HepG2 (cell line): Measurements from ENCODE around the gene APBB1. TPM values are rescaled to one million over a fixed set of nuclear protein-coding genes. Genes with fewer than 3 reads are reported as not detected.

Experiments
- EHMT2 ChIP-seq: fragments of 200-600 bp; sonication (generic); IDR thresholded peaks from 2 replicates; pipeline ENCODE4 v1.7.0; 2017; ENCODE audit warnings: antibody characterized with exemption, low read depth, low read length, borderline replicate concordance
- ETV5 ChIP-seq: IDR thresholded peaks from 2 replicates; pipeline ENCODE4 v1.6.1; 2018; ENCODE audit warnings: missing biosample characterization, missing genetic modification reagents, inconsistent platforms, borderline replicate concordance
- FLYWCH1 ChIP-seq: sonication (generic); formaldehyde crosslinking; IDR thresholded peaks from 2 replicates; pipeline ENCODE4 v1.8.1; 2023; ENCODE audit warnings: mild to moderate bottlenecking, missing genetic modification reagents
- KDM5A ChIP-seq: fragments of 200-600 bp; sonication (generic); IDR thresholded peaks from 2 replicates; pipeline ENCODE4 v1.7.0; 2018; ENCODE audit warnings: antibody characterized with exemption, mild to moderate bottlenecking, low read length, borderline replicate concordance
- RAD51 ChIP-seq: fragments of 450-650 bp; IDR thresholded peaks from 2 replicates; pipeline ENCODE4 v1.6.1; 2016; ENCODE audit warnings: borderline replicate concordance
- TBX3 ChIP-seq: fragments of 450-650 bp; IDR thresholded peaks from 2 replicates; pipeline ENCODE4 v1.6.1; 2017; ENCODE audit warnings: antibody characterized with exemption, mild to moderate bottlenecking, inconsistent platforms, borderline replicate concordance
- ZBTB10 ChIP-seq: sonication (generic); formaldehyde crosslinking; IDR thresholded peaks from 2 replicates; pipeline ENCODE4 v1.4.0; 2020; ENCODE audit warnings: missing genetic modification reagents, borderline replicate concordance
- ZNF20 ChIP-seq: sonication (generic); formaldehyde crosslinking; IDR thresholded peaks from 2 replicates; pipeline ENCODE4 v1.4.0; 2020; ENCODE audit warnings: mild to moderate bottlenecking, moderate library complexity, missing genetic modification reagents
- polyA plus RNA-seq, 8 experiments: library from polyadenylated mRNA; depleted of rRNA in 3 of 8; stranded (reverse) in 7 of 8; unstranded in 1 of 8; fragments of >200 nt; fragmentation: Illumina TruSeq in 4 of 8; extraction: Trizol in 4 of 8; gene quantifications; 2 replicates each; pipeline versions ENCODE4 v1.2.1 to v1.2.3, GENCODE V29; 2011 to 2016; ENCODE audit warnings: low read depth in 4 of 8, missing spikeins in 1 of 8, mixed read lengths in 1 of 8; ENCODE audit not compliant: insufficient read depth in 1 of 8
- total RNA-seq, 5 experiments: library from RNA; depleted of rRNA; stranded (reverse); fragments of >200 nt; fragmentation: Illumina TruSeq; extraction: Trizol; gene quantifications; 2 replicates each; pipeline ENCODE4 v1.2.3, GENCODE V29; 2016; ENCODE audit warnings: low read depth in 1 of 5
- TF ChIP-seq, protein P1 (sequence below): sonication (generic); formaldehyde crosslinking; IDR thresholded peaks from 2 replicates; pipeline ENCODE4 v1.4.0; 2020; ENCODE audit warnings: missing genetic modification reagents, mild to moderate bottlenecking, borderline replicate concordance
- TF ChIP-seq, protein P2 (sequence below): IDR thresholded peaks from 2 replicates; pipeline ENCODE4 v1.6.1; 2018; ENCODE audit warnings: missing genetic modification reagents, mild to moderate bottlenecking, missing compliant biosample characterization
- TF ChIP-seq, protein P3 (sequence below): sonication (generic); formaldehyde crosslinking; IDR thresholded peaks from 2 replicates; pipeline ENCODE4 v1.8.0; 2022; ENCODE audit warnings: mild to moderate bottlenecking, missing genetic modification reagents; ENCODE audit not compliant: insufficient replicate concordance
- TF ChIP-seq, protein P4 (sequence below): sonication (generic); formaldehyde crosslinking; IDR thresholded peaks from 2 replicates; pipeline ENCODE4 v1.5.1; 2020; ENCODE audit warnings: mild to moderate bottlenecking, missing genetic modification reagents, moderate library complexity
- TF ChIP-seq, protein P5 (sequence below): sonication (generic); formaldehyde crosslinking; IDR thresholded peaks from 2 replicates; pipeline ENCODE4 v1.5.0; 2020; ENCODE audit warnings: missing genetic modification reagents, mild to moderate bottlenecking, borderline replicate concordance

APBB1 gene
- total and polyA plus RNA-seq, 2 of the 13 experiments (the other 11 are each of a cell fraction or from before 2014, with no cell fraction given) = 1.7 to 3.5 TPM

GRCh38 chr11:6389905-6390717, 28.8 kb downstream of the APBB1 start, which contains the start of gene SMPD1 (continued):
- no peak for TF ChIP-seq ZBTB10 (CRISPR knock-in tag)
- TF ChIP-seq, protein P1, sequence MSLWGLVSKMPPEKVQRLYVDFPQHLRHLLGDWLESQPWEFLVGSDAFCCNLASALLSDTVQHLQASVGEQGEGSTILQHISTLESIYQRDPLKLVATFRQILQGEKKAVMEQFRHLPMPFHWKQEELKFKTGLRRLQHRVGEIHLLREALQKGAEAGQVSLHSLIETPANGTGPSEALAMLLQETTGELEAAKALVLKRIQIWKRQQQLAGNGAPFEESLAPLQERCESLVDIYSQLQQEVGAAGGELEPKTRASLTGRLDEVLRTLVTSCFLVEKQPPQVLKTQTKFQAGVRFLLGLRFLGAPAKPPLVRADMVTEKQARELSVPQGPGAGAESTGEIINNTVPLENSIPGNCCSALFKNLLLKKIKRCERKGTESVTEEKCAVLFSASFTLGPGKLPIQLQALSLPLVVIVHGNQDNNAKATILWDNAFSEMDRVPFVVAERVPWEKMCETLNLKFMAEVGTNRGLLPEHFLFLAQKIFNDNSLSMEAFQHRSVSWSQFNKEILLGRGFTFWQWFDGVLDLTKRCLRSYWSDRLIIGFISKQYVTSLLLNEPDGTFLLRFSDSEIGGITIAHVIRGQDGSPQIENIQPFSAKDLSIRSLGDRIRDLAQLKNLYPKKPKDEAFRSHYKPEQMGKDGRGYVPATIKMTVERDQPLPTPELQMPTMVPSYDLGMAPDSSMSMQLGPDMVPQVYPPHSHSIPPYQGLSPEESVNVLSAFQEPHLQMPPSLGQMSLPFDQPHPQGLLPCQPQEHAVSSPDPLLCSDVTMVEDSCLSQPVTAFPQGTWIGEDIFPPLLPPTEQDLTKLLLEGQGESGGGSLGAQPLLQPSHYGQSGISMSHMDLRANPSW (CRISPR knock-in tag) = no peak
- TF ChIP-seq ETV5 = no peak
- TF ChIP-seq, protein P2, sequence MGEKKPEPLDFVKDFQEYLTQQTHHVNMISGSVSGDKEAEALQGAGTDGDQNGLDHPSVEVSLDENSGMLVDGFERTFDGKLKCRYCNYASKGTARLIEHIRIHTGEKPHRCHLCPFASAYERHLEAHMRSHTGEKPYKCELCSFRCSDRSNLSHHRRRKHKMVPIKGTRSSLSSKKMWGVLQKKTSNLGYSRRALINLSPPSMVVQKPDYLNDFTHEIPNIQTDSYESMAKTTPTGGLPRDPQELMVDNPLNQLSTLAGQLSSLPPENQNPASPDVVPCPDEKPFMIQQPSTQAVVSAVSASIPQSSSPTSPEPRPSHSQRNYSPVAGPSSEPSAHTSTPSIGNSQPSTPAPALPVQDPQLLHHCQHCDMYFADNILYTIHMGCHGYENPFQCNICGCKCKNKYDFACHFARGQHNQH = 0 out of 2 replicates have a peak, but pooled peaks have one; percentile 35
- TF ChIP-seq, protein P3, sequence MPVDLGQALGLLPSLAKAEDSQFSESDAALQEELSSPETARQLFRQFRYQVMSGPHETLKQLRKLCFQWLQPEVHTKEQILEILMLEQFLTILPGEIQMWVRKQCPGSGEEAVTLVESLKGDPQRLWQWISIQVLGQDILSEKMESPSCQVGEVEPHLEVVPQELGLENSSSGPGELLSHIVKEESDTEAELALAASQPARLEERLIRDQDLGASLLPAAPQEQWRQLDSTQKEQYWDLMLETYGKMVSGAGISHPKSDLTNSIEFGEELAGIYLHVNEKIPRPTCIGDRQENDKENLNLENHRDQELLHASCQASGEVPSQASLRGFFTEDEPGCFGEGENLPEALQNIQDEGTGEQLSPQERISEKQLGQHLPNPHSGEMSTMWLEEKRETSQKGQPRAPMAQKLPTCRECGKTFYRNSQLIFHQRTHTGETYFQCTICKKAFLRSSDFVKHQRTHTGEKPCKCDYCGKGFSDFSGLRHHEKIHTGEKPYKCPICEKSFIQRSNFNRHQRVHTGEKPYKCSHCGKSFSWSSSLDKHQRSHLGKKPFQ (CRISPR knock-in tag) = no peak
- TF ChIP-seq FLYWCH1 (CRISPR knock-in tag) = no peak
- TF ChIP-seq, protein P4, sequence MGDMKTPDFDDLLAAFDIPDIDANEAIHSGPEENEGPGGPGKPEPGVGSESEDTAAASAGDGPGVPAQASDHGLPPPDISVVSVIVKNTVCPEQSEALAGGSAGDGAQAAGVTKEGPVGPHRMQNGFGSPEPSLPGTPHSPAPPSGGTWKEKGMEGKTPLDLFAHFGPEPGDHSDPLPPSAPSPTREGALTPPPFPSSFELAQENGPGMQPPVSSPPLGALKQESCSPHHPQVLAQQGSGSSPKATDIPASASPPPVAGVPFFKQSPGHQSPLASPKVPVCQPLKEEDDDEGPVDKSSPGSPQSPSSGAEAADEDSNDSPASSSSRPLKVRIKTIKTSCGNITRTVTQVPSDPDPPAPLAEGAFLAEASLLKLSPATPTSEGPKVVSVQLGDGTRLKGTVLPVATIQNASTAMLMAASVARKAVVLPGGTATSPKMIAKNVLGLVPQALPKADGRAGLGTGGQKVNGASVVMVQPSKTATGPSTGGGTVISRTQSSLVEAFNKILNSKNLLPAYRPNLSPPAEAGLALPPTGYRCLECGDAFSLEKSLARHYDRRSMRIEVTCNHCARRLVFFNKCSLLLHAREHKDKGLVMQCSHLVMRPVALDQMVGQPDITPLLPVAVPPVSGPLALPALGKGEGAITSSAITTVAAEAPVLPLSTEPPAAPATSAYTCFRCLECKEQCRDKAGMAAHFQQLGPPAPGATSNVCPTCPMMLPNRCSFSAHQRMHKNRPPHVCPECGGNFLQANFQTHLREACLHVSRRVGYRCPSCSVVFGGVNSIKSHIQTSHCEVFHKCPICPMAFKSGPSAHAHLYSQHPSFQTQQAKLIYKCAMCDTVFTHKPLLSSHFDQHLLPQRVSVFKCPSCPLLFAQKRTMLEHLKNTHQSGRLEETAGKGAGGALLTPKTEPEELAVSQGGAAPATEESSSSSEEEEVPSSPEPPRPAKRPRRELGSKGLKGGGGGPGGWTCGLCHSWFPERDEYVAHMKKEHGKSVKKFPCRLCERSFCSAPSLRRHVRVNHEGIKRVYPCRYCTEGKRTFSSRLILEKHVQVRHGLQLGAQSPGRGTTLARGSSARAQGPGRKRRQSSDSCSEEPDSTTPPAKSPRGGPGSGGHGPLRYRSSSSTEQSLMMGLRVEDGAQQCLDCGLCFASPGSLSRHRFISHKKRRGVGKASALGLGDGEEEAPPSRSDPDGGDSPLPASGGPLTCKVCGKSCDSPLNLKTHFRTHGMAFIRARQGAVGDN (CRISPR knock-in tag) = peak; percentile 87
- TF ChIP-seq RAD51 = no peak
- no peak for TF ChIP-seq TBX3
- TF ChIP-seq KDM5A = no peak
- TF ChIP-seq, protein P5, sequence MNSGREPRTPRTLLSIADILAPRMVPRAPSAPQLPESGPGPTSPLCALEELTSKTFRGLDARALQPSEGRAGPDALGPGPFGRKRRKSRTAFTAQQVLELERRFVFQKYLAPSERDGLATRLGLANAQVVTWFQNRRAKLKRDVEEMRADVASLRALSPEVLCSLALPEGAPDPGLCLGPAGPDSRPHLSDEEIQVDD (CRISPR knock-in tag) = no peak
- no peak for TF ChIP-seq ZNF20 (CRISPR knock-in tag)
- TF ChIP-seq EHMT2 = no peak
